ENCODE measurements around the gene LTA. TPM values are rescaled to one million over a fixed set of nuclear protein-coding genes. Genes with fewer than 3 reads are reported as not detected.
A peak's percentile ranks its signal among the peaks of the same experiment; 100 is the strongest.
"Not testable (repeated sequence)": the region's sequence is repeated elsewhere in the genome, so short reads cannot be mapped to it uniquely, and the experiment has no call there.

The LTA gene
- total RNA-seq, 4 donors from 2014 or later = not detected

DNA sequence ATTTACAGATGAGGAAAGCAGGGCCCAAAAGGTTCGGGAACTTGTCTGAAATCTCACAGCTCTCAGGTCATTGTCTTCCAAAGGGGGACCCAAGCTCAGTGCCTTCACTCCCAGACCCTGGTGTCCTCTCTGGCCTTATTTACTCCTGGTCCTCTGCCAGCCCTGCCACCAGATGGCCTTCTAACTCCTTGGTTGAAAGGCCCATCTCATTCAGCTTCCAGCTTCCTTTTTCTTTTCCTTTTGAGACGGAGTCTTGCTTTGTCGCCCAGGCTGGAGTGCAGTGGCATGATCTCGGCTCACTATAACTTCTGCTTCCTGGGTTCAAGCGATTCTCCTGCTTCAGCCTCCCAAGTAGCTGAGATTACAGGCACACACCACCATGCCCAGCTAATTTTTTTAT lies 20.7 kb upstream of the LTA start:
- WGBS, 2 donors = 60 to 62% methylated on average over 5 of the region's 5 CpGs
- intact Hi-C loops (cut with DNase I); H3K4me3 ChIP-seq; H3K27me3 ChIP-seq; H3K9me3 ChIP-seq; DNase-seq; H3K27ac ChIP-seq: not testable (repeated sequence)
- H3K36me3 ChIP-seq = peaks cover 0 to 75% (median 3%) of the 10 kb centered on the region in 3 donors
- peaks cover 7 to 44% (median 8%) of the 10 kb centered on the region in 3 donors for H3K4me1 ChIP-seq
- TF ChIP-seq, protein P1, sequence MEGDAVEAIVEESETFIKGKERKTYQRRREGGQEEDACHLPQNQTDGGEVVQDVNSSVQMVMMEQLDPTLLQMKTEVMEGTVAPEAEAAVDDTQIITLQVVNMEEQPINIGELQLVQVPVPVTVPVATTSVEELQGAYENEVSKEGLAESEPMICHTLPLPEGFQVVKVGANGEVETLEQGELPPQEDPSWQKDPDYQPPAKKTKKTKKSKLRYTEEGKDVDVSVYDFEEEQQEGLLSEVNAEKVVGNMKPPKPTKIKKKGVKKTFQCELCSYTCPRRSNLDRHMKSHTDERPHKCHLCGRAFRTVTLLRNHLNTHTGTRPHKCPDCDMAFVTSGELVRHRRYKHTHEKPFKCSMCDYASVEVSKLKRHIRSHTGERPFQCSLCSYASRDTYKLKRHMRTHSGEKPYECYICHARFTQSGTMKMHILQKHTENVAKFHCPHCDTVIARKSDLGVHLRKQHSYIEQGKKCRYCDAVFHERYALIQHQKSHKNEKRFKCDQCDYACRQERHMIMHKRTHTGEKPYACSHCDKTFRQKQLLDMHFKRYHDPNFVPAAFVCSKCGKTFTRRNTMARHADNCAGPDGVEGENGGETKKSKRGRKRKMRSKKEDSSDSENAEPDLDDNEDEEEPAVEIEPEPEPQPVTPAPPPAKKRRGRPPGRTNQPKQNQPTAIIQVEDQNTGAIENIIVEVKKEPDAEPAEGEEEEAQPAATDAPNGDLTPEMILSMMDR (IDR thresholded peaks at IDR 0.05) = peak; percentile 16 to 44 (median 41)

DNA sequence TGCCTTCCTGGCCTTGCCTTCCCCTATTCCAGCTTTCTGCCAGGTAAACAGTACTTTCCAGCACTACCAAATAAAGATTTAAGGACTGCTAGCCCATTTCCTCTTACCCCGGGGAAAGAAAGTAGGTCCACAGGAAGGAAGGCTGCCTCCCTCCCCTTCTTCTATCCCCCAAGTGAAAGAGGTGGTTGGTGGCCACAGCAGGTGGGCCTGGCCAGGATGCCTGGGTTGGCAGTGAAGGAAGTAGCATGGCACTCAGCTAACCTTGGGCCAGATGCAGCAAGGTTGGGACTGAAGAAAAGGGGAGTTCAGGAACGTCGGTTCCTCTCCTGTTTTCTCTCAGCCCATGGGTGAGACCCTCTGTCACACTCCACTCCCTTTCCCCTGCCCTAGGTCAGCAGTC lies 15.8 kb upstream of the LTA start:
- WGBS, 2 donors = 53 to 68% methylated on average over 2 to 3 of the region's 3 CpGs
- Histone ChIP-seq H3K27me3 (no peaks in the 10 kb centered on the region), H3K27ac (no peak overlapping the region), H3K4me1 (peaks cover 5 to 48% (median 17%) of the 10 kb centered on the region in 3 donors), H3K4me3 (no peak overlapping the region), H3K9me3 (no peaks in the 10 kb centered on the region), H3K36me3 (peaks cover 11 to 94% (median 14%) of the 10 kb centered on the region in 3 donors)
- no peak for DNase-seq
- intact Hi-C loops (cut with DNase I) = loop anchor here (5.0 kb wide), 1 partner anchor 36 kb away; the partner anchor contains the start of gene NCR3
- TF ChIP-seq, protein P1 (IDR thresholded peaks at IDR 0.05) = no peak
- TF ChIP-seq POLR2A (IDR thresholded peaks at IDR 0.05) = no peak

DNA sequence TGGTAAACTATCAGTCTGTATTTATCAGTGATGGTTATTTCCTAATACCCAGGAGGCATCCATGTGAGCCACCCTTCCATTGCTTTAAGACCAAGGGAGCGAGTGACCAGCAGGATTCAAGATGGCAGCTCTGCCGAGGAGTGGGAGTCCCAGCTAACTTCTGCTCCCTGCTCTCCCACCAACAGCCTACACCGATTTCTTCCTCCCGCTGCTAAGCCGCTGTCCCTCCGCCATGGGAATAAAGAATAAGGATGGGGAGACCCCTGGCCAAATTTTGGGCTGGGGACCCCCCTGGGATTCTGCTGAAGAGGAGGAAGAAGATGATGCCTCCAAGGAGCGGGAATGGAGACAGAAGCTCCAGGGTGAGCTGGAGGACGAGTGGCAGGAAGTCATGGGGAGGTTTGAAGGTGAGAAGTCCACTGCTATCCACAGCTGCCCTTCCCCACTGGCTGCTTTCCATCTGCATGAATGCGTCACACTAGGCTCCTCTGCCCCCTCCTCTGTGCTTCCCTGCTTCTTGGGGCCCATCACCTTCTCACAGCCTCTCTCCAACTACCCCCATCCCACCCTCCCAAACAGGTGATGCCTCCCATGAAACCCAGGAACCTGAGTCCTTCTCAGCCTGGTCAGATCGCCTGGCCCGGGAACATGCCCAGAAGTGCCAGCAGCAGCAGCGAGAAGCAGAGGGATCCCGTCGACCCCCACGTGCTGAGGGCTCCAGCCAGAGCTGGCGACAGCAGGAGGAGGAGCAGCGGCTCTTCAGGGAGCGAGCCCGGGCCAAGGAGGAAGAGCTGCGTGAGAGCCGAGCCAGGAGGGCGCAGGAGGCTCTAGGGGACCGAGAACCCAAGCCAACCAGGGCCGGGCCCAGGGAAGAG lies 14.4 kb upstream of the LTA start:
- TF ChIP-seq POLR2A (IDR thresholded peaks at IDR 0.05) = no peak
- TF ChIP-seq, protein P1 (IDR thresholded peaks at IDR 0.05) = no peak
- WGBS, 2 donors = 87 to 93% methylated on average over 7 to 9 of the region's 24 CpGs
- peaks cover 5 to 50% (median 17%) of the 10 kb centered on the region in 3 donors for H3K4me1 ChIP-seq
- H3K27me3 ChIP-seq = no peaks in the 10 kb centered on the region
- intact Hi-C loops (cut with DNase I) = loop anchor here (5.0 kb wide), 1 partner anchor 35 kb away; the partner anchor contains the start of gene NCR3
- H3K27ac ChIP-seq = peak overlapping the region; percentile 18 to 63 (median 52)
- DNase-seq = no peak
- no peak overlapping the region for H3K4me3 ChIP-seq
- H3K9me3 ChIP-seq = no peaks in the 10 kb centered on the region
- peaks cover 11 to 81% (median 14%) of the 10 kb centered on the region in 3 donors for H3K36me3 ChIP-seq

DNA sequence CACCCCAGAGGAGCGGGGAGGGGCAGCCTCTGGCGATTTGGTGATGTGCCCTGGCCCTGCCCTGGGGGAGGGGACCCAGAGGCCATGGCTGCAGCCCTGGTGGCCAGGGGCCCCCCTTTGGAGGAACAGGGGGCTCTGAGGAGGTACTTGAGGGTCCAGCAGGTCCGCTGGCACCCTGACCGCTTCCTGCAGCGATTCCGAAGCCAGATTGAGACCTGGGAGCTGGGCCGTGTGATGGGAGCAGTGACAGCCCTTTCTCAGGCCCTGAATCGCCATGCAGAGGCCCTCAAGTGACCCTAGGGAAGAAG lies 13.8 kb upstream of the LTA start:
- TF ChIP-seq, protein P1 (IDR thresholded peaks at IDR 0.05) = no peak
- no peak for TF ChIP-seq POLR2A (IDR thresholded peaks at IDR 0.05)
- Histone ChIP-seq H3K27me3 (no peaks in the 10 kb centered on the region), H3K4me1 (peaks cover 5 to 50% (median 17%) of the 10 kb centered on the region in 3 donors), H3K36me3 (peaks cover 11 to 75% (median 14%) of the 10 kb centered on the region in 3 donors), H3K27ac (peak overlapping the region; percentile 18 to 63 (median 52)), H3K4me3 (no peak overlapping the region), H3K9me3 (no peaks in the 10 kb centered on the region)
- WGBS, 2 donors = no CpG with 5 or more reads among the region's 8 CpGs
- no peak for DNase-seq
- intact Hi-C loops (cut with DNase I) = loop anchor here (5.0 kb wide), 1 partner anchor 34 kb away; the partner anchor contains the start of gene NCR3

Measured in esophagus squamous epithelium (tissue), 5 donors.